SU-DHL-6 (cell line): Measurements from ENCODE around the gene HMMR.

Experiments used
- CTCF ChIP-seq: fragments of 200-600 bp; sonication (generic); IDR thresholded peaks from one replicate; pipeline ENCODE4 v1.5.1; 2017; ENCODE audit warnings: antibody characterized with exemption, mild to moderate bottlenecking, low read length, moderate library complexity; ENCODE audit not compliant: insufficient read depth, poor library complexity, severe bottlenecking
- EZH2phosphoT487 ChIP-seq: fragments of 200-600 bp; sonication (generic), shearing (Covaris generic); conservative IDR thresholded peaks from 2 replicates; pipeline ENCODE4 v1.6.1; 2018; ENCODE audit warnings: mild to moderate bottlenecking, antibody characterized with exemption, low read length, moderate library complexity, mixed read lengths

GRCh38 chr5:163456840-163457239 lies 3.6 kb upstream of the HMMR start:
- TF ChIP-seq CTCF: no peak
- no peak for TF ChIP-seq EZH2phosphoT487
